Breast epithelium (tissue), 4 donors: Measurements from ENCODE around the gene ZMIZ1. TPM values are rescaled to one million over a fixed set of nuclear protein-coding genes. Genes with fewer than 3 reads are reported as not detected.

Source experiments
- DNase-seq, 2 donors: peaks; one replicate each; pipeline ENCODE4 v3.0.0-alpha.2; 2019; ENCODE audit warnings: low spot score in 2 of 2
- H3K27ac ChIP-seq, 2 donors: fragments of 200-600 bp; sonication (generic) in 1 of 2; one replicate each; pipeline ENCODE4 v1.5.1; 2016 to 2019; ENCODE audit warnings: mild to moderate bottlenecking in 1 of 2
- H3K27me3 ChIP-seq, 2 donors: fragments of 200-600 bp; sonication (generic) in 1 of 2; one replicate each; pipeline versions ENCODE4 v1.5.1 to v1.6.0; 2017 to 2019; ENCODE audit warnings: control low read depth in 1 of 2, mild to moderate bottlenecking in 1 of 2
- H3K36me3 ChIP-seq: fragments of 200-600 bp; one replicate; pipeline ENCODE4 v1.5.1; 2019
- H3K4me1 ChIP-seq, 2 donors: fragments of 200-600 bp; sonication (generic); one replicate each; pipeline ENCODE4 v1.5.1; 2016 to 2019; ENCODE audit warnings: control low read depth in 1 of 2
- H3K4me3 ChIP-seq, 3 donors: fragments of 200-600 bp; sonication (generic); 1 replicate in 2 of 3; 2 replicates in 1 of 3; pipeline ENCODE4 v1.5.1; 2016 to 2019; ENCODE audit warnings: mild to moderate bottlenecking in 3 of 3, moderate library complexity in 2 of 3
- H3K9me3 ChIP-seq, 2 donors: fragments of 200-600 bp; sonication (generic) in 1 of 2; one replicate each; pipeline ENCODE4 v1.5.1; 2016 to 2019; ENCODE audit warnings: control low read depth in 1 of 2
- CTCF ChIP-seq, 3 donors: fragments of 450-650 bp; IDR thresholded peaks; one replicate each; pipeline ENCODE4 v1.5.1; 2016 to 2017; ENCODE audit warnings: antibody characterized with exemption in 3 of 3, mild to moderate bottlenecking in 3 of 3, moderate library complexity in 3 of 3
- POLR2A ChIP-seq: fragments of 450-650 bp; IDR thresholded peaks from one replicate; pipeline ENCODE4 v1.6.1; 2016; ENCODE audit warnings: antibody characterized with exemption, mild to moderate bottlenecking, moderate library complexity
- POLR2AphosphoS5 ChIP-seq, 3 donors: sonication (generic); formaldehyde crosslinking; IDR thresholded peaks; one replicate each; pipeline ENCODE4 v1.6.1; 2017; ENCODE audit warnings: antibody characterized with exemption in 3 of 3
- intact Hi-C: fragments of 100-400 bp; cut with DNase I; formaldehyde crosslinking; loops from one replicate; pipeline ENCODE4 v1.15.1; 2023; ENCODE audit warnings: low total_unique reads
- total RNA-seq, 3 donors: library from RNA; depleted of rRNA; stranded (reverse); fragments of >200 nt; gene quantifications; one replicate each; pipeline ENCODE4 v1.1.0, GENCODE V29; 2016

The ZMIZ1 gene
- total RNA-seq, 3 donors from 2014 or later: 34.4 to 63.7 (median 39.8) TPM

- no peak for DNase-seq
- H3K27ac ChIP-seq: no peak overlapping the region
- H3K27me3 ChIP-seq: no peaks in the 10 kb centered on the region
- TF ChIP-seq POLR2A (no peak), CTCF (IDR thresholded peaks at IDR 0.05) (no peak), POLR2AphosphoS5 (IDR thresholded peaks at IDR 0.05) (no peak)
- H3K36me3 ChIP-seq: no peaks in the 10 kb centered on the region
- H3K4me3 ChIP-seq: no peak overlapping the region
- H3K4me1 ChIP-seq: peaks cover 8 to 14% of the 10 kb centered on the region in 2 donors
- intact Hi-C loops: no loop called here
- H3K9me3 ChIP-seq: no peaks in the 10 kb centered on the region
Measured at GRCh38 chr10:79172881-79173280, 104.1 kb downstream of the ZMIZ1 start.

GRCh38 chr10:79173582-79174262 lies 105.0 kb downstream of the ZMIZ1 start:
- no peak for DNase-seq
- no peaks in the 10 kb centered on the region for H3K36me3 ChIP-seq
- no peak overlapping the region for H3K4me3 ChIP-seq
- H3K9me3 ChIP-seq: no peaks in the 10 kb centered on the region
- H3K4me1 ChIP-seq: peaks cover 12 to 17% of the 10 kb centered on the region in 2 donors
- peak overlapping the region in 1 of 2 donors; percentile 19 for H3K27ac ChIP-seq
- intact Hi-C loops: no loop called here
- H3K27me3 ChIP-seq: no peaks in the 10 kb centered on the region
- no peak for TF ChIP-seq POLR2A
- TF ChIP-seq CTCF (IDR thresholded peaks at IDR 0.05): no peak
- no peak for TF ChIP-seq POLR2AphosphoS5 (IDR thresholded peaks at IDR 0.05)

DNA sequence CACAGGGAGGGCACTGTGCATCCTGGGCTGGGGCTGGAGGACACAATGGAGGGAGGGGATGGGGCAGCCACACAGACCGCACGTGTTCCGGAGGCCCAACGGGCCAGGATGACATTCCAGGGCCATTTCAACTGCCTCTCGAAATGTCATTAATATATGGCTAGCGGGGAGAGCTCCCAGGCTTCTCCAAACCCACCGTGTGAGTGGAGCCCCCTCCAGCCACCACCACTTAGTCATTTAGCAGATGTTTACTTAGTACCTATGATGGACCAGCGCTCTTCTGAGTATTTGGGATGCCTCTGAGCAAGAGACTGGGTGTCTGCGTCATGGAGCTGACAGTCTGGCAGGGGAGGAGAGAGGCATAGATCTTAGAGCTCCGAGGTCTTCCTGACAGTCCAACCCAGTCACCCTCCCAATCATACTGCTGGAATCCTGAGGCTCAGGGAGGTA lies 107.3 kb downstream of the ZMIZ1 start:
- H3K9me3 ChIP-seq: no peaks in the 10 kb centered on the region
- H3K27ac ChIP-seq: peak overlapping the region; percentile 62 to 85
- DNase-seq: no peak
- TF ChIP-seq CTCF (IDR thresholded peaks at IDR 0.05) (no peak), POLR2AphosphoS5 (IDR thresholded peaks at IDR 0.05) (no peak), POLR2A (no peak)
- H3K27me3 ChIP-seq: no peaks in the 10 kb centered on the region
- H3K4me3 ChIP-seq: no peak overlapping the region
- no peaks in the 10 kb centered on the region for H3K36me3 ChIP-seq
- H3K4me1 ChIP-seq: peaks cover 12 to 21% of the 10 kb centered on the region in 2 donors
- intact Hi-C loops: no loop called here

DNA sequence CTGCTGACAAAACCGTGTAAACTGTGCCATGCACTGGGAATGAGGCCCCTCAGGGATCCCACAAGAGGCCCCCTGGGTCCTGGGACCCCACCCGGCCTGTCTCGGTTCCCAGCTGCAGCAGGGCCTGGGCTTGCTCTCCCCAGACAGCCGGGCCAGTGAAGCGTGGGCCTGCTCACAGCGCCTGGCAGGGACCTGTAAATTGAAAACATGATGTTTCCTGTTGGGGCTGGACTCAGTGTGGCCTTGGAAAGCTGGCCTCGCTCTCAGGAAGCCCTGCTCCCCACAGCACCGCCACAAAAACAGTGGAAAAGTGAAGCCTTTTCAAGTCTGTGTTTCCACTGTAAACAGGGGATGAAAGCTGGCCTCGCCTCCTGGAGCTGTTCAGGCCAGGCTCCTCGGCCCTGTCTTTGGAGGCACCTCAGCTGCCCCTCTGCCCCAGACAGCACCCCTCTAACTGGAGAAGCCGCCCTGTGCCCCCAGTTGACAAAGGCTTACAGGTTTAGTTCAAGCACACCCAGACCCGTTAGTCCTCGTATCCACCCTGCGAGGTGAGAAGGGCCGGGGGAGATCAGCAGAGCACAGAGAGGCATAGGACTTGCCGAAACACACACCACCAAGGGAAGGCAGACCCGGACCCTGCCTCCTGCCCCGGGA lies 108.3 kb downstream of the ZMIZ1 start:
- DNase-seq: no peak
- H3K4me1 ChIP-seq: peaks cover 12 to 25% of the 10 kb centered on the region in 2 donors
- TF ChIP-seq CTCF (IDR thresholded peaks at IDR 0.05): no peak
- TF ChIP-seq POLR2AphosphoS5 (IDR thresholded peaks at IDR 0.05): no peak
- no peak overlapping the region for H3K4me3 ChIP-seq
- no peaks in the 10 kb centered on the region for H3K36me3 ChIP-seq
- H3K27ac ChIP-seq: peak overlapping the region; percentile 62 to 85
- intact Hi-C loops: no loop called here
- H3K27me3 ChIP-seq: no peaks in the 10 kb centered on the region
- no peaks in the 10 kb centered on the region for H3K9me3 ChIP-seq

- no peaks in the 10 kb centered on the region for H3K27me3 ChIP-seq
- H3K4me3 ChIP-seq: no peak overlapping the region
- no peak for DNase-seq
- H3K27ac ChIP-seq: peak overlapping the region; percentile 35 to 81
- intact Hi-C loops: no loop called here
- H3K9me3 ChIP-seq: no peaks in the 10 kb centered on the region
- TF ChIP-seq CTCF (IDR thresholded peaks at IDR 0.05): no peak
- H3K36me3 ChIP-seq: no peaks in the 10 kb centered on the region
- H3K4me1 ChIP-seq: peaks cover 12 to 25% of the 10 kb centered on the region in 2 donors
Measured at GRCh38 chr10:79178070-79178576, 109.4 kb downstream of the ZMIZ1 start.
